Thyroid gland (tissue), 4 donors: ENCODE measurements around the gene POLR3E. TPM values are rescaled to one million over a fixed set of nuclear protein-coding genes. Genes with fewer than 3 reads are reported as not detected.

Source experiments
- DNase-seq, 2 donors: peaks; one replicate each; pipeline ENCODE4 v3.0.0-alpha.2; 2019
- H3K27ac ChIP-seq, 3 donors: fragments of 200-600 bp; sonication (generic); 1 replicate in 2 of 3; 2 replicates in 1 of 3; pipeline ENCODE4 v1.5.1; 2016 to 2019; ENCODE audit warnings: mild to moderate bottlenecking in 1 of 3, moderate library complexity in 1 of 3
- H3K27me3 ChIP-seq: fragments of 200-600 bp; sonication (generic); one replicate; pipeline ENCODE4 v1.5.1; 2019
- H3K36me3 ChIP-seq, 2 donors: fragments of 200-600 bp; sonication (generic); one replicate each; pipeline ENCODE4 v1.5.1; 2016 to 2019
- H3K4me1 ChIP-seq, 2 donors: fragments of 200-600 bp; sonication (generic); one replicate each; pipeline ENCODE4 v1.5.1; 2017 to 2019
- H3K4me3 ChIP-seq, 3 donors: fragments of 200-600 bp; sonication (generic); replicated peaks in 1 of 3; 1 replicate in 2 of 3; 2 replicates in 1 of 3; pipeline ENCODE4 v1.5.1; 2016; ENCODE audit warnings: mild to moderate bottlenecking in 1 of 3
- H3K9me3 ChIP-seq: fragments of 200-600 bp; sonication (generic); one replicate; pipeline ENCODE4 v1.5.1; 2017
- CTCF ChIP-seq, 6 experiments: fragments of 200-600 bp in 3 of 6; fragments of 450-650 bp in 3 of 6; sonication (generic) in 3 of 6; IDR thresholded peaks; one replicate each; pipeline ENCODE4 v1.5.1; 2016 to 2019; ENCODE audit warnings: antibody characterized with exemption in 6 of 6, mild to moderate bottlenecking in 2 of 6, inconsistent platforms in 1 of 6, moderate library complexity in 1 of 6
- POLR2A ChIP-seq, 2 donors: fragments of 450-650 bp; IDR thresholded peaks; one replicate each; pipeline ENCODE4 v1.6.1; 2017; ENCODE audit warnings: antibody characterized with exemption in 2 of 2, mild to moderate bottlenecking in 2 of 2, moderate library complexity in 1 of 2
- WGBS, 2 donors: methylation state at CpG; one replicate each; pipeline ENCODE4 v1.1.5; 2017; 5-methylcytosine and 5-hydroxymethylcytosine counted together
- intact Hi-C: fragments of 100-400 bp; cut with DNase I; formaldehyde crosslinking; loops from one replicate; pipeline ENCODE4 v1.15.1; 2023
- total RNA-seq, 4 donors: library from RNA; depleted of rRNA; stranded (reverse); fragments of >200 nt; gene quantifications; one replicate each; pipeline ENCODE4 v1.2.3, GENCODE V29; 2016

Gene POLR3E
- total RNA-seq, 4 donors from 2014 or later, result 66.7 to 115 (median 82.8) TPM

GRCh38 chr16:22326771-22327445 lies 29.7 kb downstream of the POLR3E start:
- no peaks in the 10 kb centered on the region for H3K4me1 ChIP-seq
- no peaks in the 10 kb centered on the region for H3K9me3 ChIP-seq
- H3K27me3 ChIP-seq, result no peaks in the 10 kb centered on the region
- intact Hi-C loops, result no loop called here
- no peak overlapping the region for H3K4me3 ChIP-seq
- no peak overlapping the region for H3K27ac ChIP-seq
- DNase-seq, result no peak
- TF ChIP-seq CTCF (IDR thresholded peaks at IDR 0.05), result no peak
- no peak for TF ChIP-seq POLR2A (IDR thresholded peaks at IDR 0.05)
- WGBS, 2 donors, result 95% methylated on average over 10 of the region's 13 CpGs
- peaks cover 59 to 62% of the 10 kb centered on the region in 2 donors for H3K36me3 ChIP-seq

DNA sequence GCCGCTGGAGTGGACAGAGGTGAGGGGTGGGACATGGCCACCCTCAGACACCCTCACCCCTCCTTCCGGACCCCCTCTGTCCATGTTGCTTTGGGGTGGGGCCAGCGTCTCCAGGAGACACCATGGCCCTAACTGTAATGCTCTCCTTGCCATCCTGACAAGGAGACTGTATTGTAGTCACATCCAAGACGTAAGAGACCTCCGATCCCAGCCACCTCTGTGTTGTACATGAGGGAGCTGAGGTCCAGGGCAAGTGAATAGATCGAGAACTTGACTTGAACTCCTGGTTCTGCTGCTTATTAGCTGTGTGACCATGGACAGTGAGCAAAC lies 30.2 kb downstream of the POLR3E start:
- intact Hi-C loops, result no loop called here
- TF ChIP-seq POLR2A (IDR thresholded peaks at IDR 0.05), result no peak
- no peak for TF ChIP-seq CTCF (IDR thresholded peaks at IDR 0.05)
- H3K4me3 ChIP-seq, result no peak overlapping the region
- H3K27me3 ChIP-seq, result no peaks in the 10 kb centered on the region
- H3K4me1 ChIP-seq, result no peaks in the 10 kb centered on the region
- peaks cover 59 to 64% of the 10 kb centered on the region in 2 donors for H3K36me3 ChIP-seq
- no peak overlapping the region for H3K27ac ChIP-seq
- 95 to 100% methylated on average over 4 to 5 of the region's 6 CpGs for WGBS, 2 donors
- no peak for DNase-seq
- no peaks in the 10 kb centered on the region for H3K9me3 ChIP-seq

- Histone ChIP-seq H3K9me3 (no peaks in the 10 kb centered on the region), H3K4me1 (no peaks in the 10 kb centered on the region), H3K36me3 (peaks cover 59% of the 10 kb centered on the region in 2 donors), H3K27ac (no peak overlapping the region), H3K27me3 (no peaks in the 10 kb centered on the region), H3K4me3 (no peak overlapping the region)
- TF ChIP-seq POLR2A (IDR thresholded peaks at IDR 0.05), result no peak
- TF ChIP-seq CTCF (IDR thresholded peaks at IDR 0.05), result no peak
- intact Hi-C loops, result no loop called here
- no peak for DNase-seq
- WGBS, 2 donors, result 86 to 93% methylated on average over 8 to 9 of the region's 10 CpGs
These were observed 31.0 kb downstream of the POLR3E start for GRCh38 chr16:22328081-22328725.

DNA sequence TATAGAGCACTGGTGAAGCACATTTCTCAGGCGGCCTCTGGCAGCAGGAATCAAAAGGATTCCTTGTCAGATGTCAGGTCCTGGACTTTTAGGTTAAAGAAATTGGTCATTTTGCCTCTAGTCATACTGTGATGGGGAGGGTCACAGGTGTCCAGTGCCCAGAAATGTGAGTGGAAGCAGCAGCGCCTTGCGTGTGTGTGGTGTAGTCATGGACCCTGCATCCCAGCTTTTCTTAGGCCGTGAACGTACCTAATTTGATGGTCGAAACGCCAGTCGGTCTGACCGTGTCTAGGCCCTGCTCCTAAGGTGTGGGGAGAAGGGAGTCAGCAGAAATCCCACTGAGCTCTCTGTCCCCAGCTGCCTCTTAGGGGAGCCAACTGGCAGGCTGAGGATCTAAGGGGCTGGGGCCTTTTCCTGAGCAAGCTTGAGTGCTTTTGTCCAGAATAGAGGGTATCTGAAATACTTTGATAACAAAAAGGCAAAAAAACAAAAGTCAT lies 32.0 kb downstream of the POLR3E start:
- Histone ChIP-seq H3K27ac (no peak overlapping the region), H3K27me3 (no peaks in the 10 kb centered on the region), H3K9me3 (no peaks in the 10 kb centered on the region), H3K4me1 (no peaks in the 10 kb centered on the region), H3K36me3 (peaks cover 59 to 63% of the 10 kb centered on the region in 2 donors), H3K4me3 (no peak overlapping the region)
- WGBS, 2 donors, result 96% methylated on average over 9 of the region's 9 CpGs
- intact Hi-C loops, result no loop called here
- DNase-seq, result no peak
- TF ChIP-seq CTCF (IDR thresholded peaks at IDR 0.05), result no peak
- no peak for TF ChIP-seq POLR2A (IDR thresholded peaks at IDR 0.05)

DNA sequence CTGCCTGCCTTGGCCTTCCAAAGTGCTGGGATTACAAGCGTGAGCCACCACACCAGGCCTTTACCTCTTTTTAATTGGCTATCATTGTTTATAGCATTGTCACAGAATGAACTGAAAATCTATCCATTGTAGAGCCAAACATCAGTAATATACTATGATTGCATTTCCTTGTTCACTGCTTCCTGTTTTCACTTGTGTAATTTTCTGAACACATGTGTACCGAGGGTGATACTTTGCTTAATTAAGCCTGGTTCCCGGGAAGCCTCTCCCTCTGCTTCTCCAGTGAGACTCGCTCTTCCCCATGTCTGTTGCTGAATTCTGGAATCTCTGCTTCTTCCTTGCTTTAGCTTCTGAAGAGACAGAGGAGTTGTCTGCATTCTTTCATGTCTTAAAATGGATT lies 33.1 kb downstream of the POLR3E start:
- Histone ChIP-seq H3K9me3 (no peaks in the 10 kb centered on the region), H3K4me1 (no peaks in the 10 kb centered on the region), H3K4me3 (no peak overlapping the region), H3K36me3 (peaks cover 58 to 61% of the 10 kb centered on the region in 2 donors), H3K27ac (no peak overlapping the region), H3K27me3 (no peaks in the 10 kb centered on the region)
- intact Hi-C loops, result no loop called here
- no peak for TF ChIP-seq CTCF (IDR thresholded peaks at IDR 0.05)
- no peak for DNase-seq
- 75 to 81% methylated on average over 4 of the region's 4 CpGs for WGBS, 2 donors
